Epithelial cell of esophagus (primary cell): ENCODE measurements around the gene ESX1.
A peak's percentile ranks its signal among the peaks of the same experiment; 100 is the strongest.

ENCODE experiments used
- DNase-seq: peaks from one replicate; pipeline ENCODE4 v3.0.0; 2010; ENCODE audit warnings: low read depth
- H3K4me3 ChIP-seq: 2 replicates; pipeline ENCODE4 v1.5.1; 2011; ENCODE audit warnings: mild to moderate bottlenecking, low read length, control low read depth
- TF ChIP-seq, protein P1 (sequence below): IDR thresholded peaks from 2 replicates; pipeline ENCODE4 v1.5.1; 2011; ENCODE audit warnings: low read depth, mild to moderate bottlenecking, low read length, control low read depth, inconsistent platforms; ENCODE audit not compliant: insufficient read depth; ENCODE audit errors: missing control alignments

The ESX1 gene

GRCh38 chrX:104281564-104281963 is 26.8 kb upstream of the ESX1 start:
- no peak overlapping the region for H3K4me3 ChIP-seq
- TF ChIP-seq, protein P1, sequence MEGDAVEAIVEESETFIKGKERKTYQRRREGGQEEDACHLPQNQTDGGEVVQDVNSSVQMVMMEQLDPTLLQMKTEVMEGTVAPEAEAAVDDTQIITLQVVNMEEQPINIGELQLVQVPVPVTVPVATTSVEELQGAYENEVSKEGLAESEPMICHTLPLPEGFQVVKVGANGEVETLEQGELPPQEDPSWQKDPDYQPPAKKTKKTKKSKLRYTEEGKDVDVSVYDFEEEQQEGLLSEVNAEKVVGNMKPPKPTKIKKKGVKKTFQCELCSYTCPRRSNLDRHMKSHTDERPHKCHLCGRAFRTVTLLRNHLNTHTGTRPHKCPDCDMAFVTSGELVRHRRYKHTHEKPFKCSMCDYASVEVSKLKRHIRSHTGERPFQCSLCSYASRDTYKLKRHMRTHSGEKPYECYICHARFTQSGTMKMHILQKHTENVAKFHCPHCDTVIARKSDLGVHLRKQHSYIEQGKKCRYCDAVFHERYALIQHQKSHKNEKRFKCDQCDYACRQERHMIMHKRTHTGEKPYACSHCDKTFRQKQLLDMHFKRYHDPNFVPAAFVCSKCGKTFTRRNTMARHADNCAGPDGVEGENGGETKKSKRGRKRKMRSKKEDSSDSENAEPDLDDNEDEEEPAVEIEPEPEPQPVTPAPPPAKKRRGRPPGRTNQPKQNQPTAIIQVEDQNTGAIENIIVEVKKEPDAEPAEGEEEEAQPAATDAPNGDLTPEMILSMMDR = no peak
- DNase-seq = peak; percentile 53

DNA sequence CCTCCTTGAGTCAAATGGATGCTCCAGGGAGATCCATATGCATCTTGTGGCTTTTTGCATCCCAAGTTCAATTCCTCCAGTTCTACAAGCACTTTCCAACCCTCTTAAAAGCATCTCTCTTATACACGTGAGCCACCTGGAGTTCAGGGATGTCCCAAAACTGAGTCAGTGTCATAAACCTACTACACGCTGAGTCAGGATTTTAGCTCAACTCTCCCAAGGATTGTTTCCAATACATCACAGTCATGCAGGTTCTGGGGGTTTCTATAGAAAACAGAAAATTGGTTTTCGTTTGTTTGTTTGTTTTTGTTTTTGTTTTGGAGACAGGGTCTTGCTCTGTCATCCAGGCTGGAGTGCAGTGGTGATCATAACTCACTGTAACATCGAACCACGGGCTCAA is 25.9 kb upstream of the ESX1 start:
- TF ChIP-seq, protein P1 = no peak
- no peak for DNase-seq
- H3K4me3 ChIP-seq = no peak overlapping the region

DNA sequence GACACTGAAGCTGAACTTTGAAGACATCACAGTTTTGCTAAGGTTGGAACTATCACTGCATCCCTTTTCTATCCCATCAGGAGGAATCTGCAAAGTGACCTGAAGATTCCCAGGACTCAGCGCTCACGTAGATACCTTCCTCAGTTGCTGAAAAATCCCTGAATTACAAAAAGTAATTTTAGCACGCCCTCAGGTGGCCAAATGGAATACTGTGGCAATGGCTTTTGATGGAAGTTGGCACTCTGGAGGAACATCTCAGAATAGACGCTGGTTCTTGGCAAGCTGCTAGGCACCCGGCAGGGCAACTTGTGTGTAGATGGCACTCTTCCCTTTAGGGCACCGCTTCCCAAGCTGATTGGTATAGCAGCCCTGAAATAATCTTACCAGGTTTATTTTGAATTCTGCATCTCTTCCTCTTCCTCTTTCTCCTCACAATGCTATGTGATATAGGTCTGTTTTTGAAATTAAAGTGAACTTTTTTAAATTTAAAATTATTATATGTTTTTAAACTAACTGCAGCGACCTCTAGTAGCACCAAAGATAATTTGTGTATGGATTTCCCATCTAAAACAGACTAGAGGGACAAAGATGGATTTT is 16.3 kb upstream of the ESX1 start:
- TF ChIP-seq, protein P1 = peak; percentile 65
- DNase-seq = peak; percentile 51
- H3K4me3 ChIP-seq = no peak overlapping the region

GRCh38 chrX:104270212-104270611 is 15.5 kb upstream of the ESX1 start:
- no peak for DNase-seq
- TF ChIP-seq, protein P1 = no peak
- no peak overlapping the region for H3K4me3 ChIP-seq

- H3K4me3 ChIP-seq = no peak overlapping the region
- no peak for DNase-seq
- TF ChIP-seq, protein P1 = no peak
Measured at GRCh38 chrX:104255465-104255864, 732 bp upstream of the ESX1 start.

DNA sequence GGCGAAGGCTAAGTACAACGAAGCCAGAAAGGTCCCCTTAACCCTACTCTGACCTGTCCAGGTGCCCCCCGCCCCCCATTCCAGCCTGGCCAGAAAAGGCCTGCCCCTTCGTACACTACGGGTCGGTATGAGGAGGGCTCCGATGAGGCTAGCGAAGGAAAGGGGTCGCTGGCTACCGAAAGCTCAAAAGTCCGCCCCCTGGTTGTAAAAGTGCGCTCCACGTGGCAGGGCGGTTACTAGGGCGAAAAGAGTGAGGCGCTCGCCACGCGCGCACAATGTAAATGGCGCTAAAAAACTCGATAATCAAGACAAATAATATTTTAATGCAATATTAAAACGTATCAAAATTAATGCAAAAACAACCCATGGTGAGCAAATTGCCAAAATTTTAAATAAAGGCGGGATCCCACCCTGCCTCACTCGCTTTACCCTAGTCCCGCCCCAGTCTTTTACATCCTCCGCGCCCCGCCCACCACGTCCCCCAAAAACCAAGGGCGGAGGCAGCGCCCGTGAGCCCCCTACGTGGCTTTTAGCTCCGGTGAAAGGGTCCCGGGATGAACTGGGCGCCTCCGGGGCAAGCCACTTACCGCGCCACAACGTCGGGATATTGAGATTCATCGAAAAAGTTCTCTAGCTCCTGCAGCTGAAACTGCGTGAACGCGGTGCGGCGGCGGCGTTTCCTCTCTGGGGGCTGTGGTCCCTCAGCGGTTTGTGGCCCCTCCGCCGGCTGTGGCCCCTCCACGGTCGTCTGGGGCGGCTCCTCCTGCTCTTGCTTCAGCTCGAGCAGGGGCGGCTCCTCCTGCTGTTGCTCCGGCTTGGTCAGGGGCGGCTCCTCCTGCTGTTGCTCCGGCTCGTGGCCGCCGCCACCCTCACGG is 929 bp downstream of the ESX1 start:
- TF ChIP-seq, protein P1 = no peak
- no peak for DNase-seq
- no peak overlapping the region for H3K4me3 ChIP-seq
